Activated naive CD4-positive, alpha-beta T cell (primary cell): ENCODE results near the gene CCNY.
"Not testable (repeated sequence)": the region's sequence is repeated elsewhere in the genome, so short reads cannot be mapped to it uniquely, and the experiment has no call there.

ENCODE experiments used
- DNase-seq, 4 experiments: peaks; one replicate each; lab custom pipeline; 2025; lab: John Stamatoyannopoulos, UW

Gene CCNY

DNA sequence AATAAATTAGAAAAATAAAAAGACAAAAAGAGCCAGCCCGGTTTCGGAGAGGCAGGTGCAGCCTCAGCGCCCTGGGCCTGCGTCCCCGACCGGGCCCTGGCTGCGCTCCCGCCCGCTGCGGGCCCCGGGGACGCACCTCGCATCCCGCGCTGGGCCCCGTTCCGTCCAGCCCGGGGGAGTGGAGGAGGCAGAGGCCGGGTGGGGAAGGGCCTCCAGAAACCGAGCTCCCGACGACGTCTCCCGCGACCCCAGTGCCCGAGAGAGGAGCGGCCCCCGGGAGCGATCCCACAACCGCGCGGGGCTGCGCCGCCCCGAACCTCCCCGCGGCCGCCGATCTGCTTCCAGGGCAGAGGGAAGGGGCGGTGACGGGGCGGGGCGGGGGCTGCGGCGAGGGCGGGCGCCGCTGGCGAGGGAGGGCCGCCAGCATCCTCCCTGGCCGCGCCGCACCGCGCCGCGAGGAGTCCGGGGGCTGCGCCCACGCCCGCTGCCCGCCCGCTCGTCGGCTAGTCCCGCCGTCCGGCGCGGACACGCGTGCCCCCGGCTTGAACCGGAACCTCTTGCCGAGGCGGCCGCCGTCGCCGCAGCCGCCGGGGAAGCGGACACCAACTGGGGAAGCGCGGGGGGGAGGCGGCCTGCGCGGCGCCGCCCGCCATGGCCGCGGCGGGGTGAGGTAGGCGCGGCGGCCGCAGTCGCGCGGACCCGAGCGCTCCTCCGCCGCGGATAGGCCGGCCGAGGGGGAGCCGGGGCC, at the start of gene CCNY:
Gene CCNY (plus strand): TSS at position 426 of the 748 bp plus-strand sequence. CDS start 545 bp downstream, outside the sequence.
- peak; percentile 40 to 74 (median 54) for DNase-seq

DNA sequence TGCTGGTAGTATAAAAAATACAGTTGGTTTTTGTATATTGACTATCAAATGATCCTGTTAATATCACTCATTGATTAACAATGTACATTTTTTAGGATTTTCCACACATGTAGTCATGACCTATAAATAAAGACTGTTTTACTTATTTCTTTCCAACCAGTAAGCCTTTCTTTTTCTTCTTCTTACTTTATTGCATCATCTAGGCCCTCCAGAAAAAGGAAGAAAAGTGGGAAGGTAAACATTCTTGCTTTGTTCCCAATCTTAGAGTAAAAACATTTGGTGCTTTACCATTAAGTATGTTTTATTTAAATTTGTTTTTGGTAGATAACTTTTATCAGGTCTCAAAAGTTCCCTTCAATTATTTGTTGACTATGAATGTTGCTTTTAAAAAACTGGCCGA, 47.1 kb upstream of the CCNY start:
- no peak for DNase-seq

DNA sequence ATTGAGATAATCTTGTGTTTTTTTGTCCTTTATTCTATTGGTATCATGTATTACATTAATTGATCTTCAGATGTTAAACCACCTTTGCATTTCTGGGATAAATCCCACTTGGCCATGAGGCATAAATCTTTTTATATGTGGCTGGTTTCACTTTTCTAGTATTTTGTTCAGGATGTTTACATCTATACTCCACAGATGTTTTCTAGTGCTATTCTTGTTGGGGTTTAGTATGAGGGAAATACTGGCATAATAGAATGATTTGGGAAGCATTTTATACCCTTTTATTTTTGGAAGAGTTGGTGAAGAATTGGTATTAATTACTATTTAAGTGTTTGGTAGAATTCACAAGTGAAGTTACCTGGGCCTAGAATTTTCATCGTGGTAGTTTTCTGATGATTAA, 41.8 kb upstream of the CCNY start:
- DNase-seq: no peak

GRCh38 chr10:35299016-35299415, 37.3 kb upstream of the CCNY start:
- no peak for DNase-seq

DNA sequence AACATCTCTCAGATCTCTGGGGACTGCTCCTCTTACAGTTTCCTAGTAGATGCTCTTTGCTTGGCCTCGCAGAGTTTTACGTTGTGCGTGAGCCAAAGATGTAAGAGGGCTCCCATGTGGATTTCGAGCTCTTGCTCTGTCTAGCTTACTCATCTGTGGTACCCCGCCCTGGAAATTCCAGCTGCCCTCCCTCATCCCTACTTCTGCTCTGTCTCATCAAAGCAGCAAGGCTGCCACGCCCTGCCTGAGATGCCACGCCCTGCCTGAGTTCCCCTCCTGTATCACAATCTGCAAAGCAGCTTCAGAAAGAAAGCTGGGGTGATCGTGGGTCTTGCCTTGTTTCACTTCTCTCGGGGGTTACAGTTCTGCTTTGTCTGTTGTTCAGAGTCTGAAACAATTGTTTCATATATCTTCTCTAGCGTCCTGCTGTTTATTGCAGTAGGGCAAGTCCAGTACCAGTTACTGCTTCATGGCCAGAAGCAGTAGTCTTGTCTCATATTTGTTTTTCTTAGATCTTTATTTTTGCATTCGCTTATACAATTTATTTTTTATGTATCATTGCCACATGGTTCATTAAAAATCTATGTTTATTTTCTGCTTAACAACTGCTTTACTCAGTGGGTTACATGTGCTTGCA, 36.1 kb upstream of the CCNY start:
- no peak for DNase-seq

DNA sequence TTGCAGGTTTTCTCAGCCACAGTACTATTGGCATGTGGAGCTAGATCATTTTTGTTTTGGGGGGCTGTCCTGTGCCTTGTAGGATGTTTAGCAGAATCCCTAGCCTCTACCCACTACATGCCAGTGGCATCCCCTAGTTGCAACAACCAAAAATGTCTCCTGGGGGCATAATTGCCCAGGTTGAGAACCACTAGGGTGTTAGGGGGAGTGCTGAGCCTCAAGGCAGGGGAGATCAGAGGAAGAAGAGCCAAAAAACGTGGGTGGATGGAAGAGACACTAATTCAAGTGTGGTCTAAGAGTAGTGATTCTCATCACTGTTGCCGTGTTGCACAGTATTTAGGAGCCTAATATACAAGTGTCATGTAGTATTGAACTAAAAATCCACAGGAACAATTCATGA, 31.7 kb upstream of the CCNY start:
- no peak for DNase-seq

DNA sequence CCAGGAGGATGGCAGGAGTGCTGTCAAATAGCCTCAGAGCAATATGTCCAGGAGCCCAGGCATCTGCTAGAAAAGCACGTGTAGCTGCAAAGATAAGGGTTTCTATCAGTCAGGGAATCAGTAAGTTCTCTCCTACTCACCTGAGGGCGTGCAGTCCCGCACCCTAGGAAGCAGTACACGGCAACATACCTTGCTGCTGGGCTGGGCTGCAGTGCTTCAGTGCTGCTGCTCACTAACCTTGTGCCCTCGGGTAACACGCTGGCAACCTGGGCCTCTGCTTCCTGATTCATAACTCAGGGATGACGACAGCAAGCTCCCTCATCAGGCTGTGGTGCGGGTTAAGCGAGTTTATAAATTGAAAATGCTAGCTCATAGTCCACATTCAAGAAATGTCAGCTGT, 29.5 kb upstream of the CCNY start:
- DNase-seq: no peak

DNA sequence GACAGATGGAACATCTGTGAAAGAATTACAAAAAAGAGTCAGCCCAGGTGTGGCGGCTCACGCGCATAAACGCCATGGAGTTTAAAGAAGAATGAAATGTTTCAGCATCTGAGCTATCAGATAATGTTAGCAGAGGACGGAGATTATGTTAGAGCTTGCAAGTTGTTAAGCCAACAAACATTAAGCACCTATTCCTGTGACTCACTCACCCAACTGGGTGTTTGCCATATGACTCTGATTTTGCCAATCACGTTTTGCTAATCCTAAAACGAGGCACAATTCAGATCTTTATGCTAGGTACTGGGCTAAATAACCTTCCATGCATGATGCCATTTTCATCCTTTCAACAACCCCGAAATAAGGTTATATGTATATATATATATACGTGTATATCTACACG, 29.0 kb upstream of the CCNY start:
- DNase-seq: no peak

GRCh38 chr10:35308809-35309208, 27.5 kb upstream of the CCNY start:
- DNase-seq: no peak

DNA sequence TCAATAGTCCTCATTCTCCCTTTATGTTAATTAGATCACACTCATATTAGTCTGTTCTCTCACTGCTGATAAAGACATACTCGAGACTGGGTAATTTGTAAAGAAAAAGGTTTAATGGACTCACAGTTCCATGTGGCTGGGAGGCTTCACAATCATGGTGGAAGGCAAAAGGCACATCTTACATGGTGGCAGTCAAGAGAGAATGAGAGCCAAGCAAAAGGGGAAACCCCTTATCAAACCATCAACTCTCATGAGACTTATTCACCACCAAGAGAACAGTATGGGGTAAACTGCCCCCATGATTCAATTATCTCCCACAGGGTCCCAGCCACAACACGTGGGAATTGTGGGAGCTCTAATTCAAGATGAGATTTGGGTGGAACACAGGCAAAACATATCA, 22.2 kb upstream of the CCNY start:
- not testable (repeated sequence) for DNase-seq

DNA sequence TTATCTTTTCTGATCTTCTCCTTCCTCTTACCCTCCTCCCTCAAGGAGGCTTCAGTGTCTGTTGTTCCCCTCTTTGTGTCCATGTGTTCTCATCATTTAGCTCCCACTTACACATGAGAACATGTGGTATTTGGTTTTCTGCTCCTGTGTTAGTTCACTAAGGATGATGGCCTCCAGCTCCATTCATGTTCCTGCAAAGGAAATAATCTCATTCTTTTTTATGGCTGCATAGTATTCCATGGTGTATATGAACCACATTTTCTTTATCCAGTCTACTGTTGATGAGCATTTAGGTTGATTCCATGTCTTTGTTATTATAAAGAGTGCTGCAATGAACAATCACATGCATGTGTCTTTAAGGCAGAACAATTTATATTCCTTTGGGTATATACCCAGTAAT, 21.1 kb upstream of the CCNY start:
- DNase-seq: not testable (repeated sequence)

- DNase-seq: no peak
Observed at GRCh38 chr10:35316218-35316967, 19.9 kb upstream of the CCNY start.

DNA sequence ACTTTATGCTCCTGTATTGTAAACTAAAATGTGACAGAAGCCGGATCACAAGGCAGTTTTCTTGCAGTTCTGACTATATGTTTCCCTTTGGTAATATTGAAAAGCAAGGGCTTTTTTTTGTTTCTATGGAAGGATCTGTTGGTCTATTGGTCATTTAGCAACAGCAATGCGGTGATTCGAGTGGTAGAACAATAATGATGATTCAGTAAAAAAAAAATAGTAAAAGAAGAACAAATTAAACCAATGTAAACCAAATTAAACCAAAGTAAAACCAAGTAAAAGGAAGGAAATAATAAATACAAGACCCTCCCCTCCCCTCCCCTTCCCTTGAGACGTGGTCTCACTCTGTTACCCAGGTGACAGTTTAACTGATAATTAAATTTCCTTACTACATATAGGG, 17.8 kb upstream of the CCNY start:
- no peak for DNase-seq

DNA sequence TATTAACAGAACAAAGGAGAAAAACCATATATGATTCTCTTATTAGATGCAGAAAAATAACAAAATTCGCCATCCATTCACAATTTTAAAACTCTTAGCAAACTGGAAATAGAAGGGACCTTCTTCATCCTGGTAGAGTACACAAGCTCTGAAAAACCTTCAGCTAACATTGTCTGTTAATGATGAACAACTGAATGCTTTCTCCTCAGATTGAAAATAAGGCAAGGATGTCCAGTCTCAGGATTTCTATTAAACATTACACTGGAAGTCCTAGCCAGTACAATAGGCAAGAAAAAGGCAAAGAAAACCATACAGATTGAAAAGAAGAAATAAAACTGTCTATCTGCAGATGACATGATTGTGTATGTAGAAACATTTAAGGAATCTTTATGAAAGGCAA, 16.0 kb upstream of the CCNY start:
- DNase-seq: no peak

GRCh38 chr10:35322636-35323035, 13.7 kb upstream of the CCNY start:
- no peak for DNase-seq

GRCh38 chr10:35324196-35324595, 12.1 kb upstream of the CCNY start:
- no peak for DNase-seq

GRCh38 chr10:35326466-35327235, 9.7 kb upstream of the CCNY start:
- DNase-seq: no peak

GRCh38 chr10:35327790-35328403, 8.4 kb upstream of the CCNY start:
- no peak for DNase-seq

GRCh38 chr10:35328404-35329037, 7.8 kb upstream of the CCNY start:
- no peak for DNase-seq

GRCh38 chr10:35329520-35329919, 6.8 kb upstream of the CCNY start:
- no peak for DNase-seq

DNA sequence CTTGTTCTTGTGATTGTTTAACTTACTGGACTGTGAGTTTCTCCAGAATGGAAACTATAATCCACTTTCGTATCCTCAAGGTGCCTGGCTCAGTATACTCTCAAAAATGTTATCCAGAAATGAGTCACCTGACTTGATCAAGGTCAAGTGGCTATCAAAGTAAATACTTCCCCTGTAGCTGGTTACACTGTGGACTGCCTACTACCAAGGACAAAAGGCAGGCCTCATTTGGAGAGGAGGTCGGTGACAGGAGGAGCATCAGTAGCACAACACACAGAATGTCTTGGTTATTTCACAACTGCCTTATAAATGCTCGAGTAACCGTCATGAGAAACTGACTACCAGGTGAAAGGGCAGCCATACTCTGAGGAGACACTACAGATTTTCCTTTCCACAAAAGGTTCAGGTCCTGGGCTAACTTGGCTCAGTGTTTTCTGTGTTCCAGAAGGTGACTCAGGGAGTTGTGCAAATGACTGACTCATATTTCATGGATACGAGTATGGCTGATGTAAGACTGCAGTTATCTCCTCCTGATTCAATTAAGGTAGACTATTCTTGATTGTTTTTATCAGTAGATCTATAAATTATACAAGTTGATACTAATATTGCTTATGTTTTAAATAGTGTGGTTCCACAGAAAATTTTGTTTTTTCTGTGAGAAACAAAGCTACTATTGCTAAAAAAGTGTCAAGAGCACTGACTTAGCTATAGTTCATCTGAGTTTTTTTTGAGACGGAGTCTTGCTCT, 4.2 kb upstream of the CCNY start:
- DNase-seq: no peak
